HG03064 (cell line): ENCODE results near the gene GAB2.
"Not testable (repeated sequence)": the region's sequence is repeated elsewhere in the genome, so short reads cannot be mapped to it uniquely, and the experiment has no call there.

Experiments
- ATAC-seq: cut with Tn5 transposase; IDR thresholded peaks from one replicate; pipeline ENCODE4 v1.9.1; 2021; ENCODE audit warnings: low read depth; ENCODE audit not compliant: unreplicated experiment

GAB2 gene

DNA sequence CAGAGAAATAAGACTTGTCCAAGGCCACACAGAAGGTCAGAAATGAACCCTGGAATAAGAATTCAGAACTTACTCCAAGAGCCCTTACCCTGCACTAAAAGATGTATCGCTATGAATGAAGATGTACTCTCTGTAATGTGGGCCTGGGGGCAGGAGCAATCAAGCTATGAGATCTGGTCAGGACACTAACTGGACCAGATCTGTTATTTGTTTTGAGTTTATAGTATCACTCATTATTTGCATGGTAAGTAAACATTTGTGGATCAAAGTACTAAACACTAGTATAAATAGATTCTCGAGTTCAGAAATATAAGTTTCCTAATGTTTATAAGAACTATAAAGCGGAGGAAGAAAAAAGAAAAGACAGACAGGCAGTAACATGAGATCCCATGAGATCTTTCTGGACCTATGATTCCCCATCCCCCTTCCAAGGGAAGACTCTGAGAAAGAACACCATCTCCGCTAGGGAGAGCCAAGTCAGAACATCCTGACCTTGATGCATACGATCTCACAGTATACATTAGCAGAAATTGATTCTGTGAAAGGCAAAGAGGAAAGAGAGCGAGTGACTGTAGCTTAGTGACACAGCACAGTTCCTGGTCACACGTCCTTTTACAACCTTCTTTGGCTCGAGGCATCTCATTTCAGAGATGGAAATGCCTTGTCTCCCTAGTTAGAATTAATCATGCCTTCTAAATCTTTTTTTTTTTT, 157.7 kb downstream of the GAB2 start:
- ATAC-seq = no peak

DNA sequence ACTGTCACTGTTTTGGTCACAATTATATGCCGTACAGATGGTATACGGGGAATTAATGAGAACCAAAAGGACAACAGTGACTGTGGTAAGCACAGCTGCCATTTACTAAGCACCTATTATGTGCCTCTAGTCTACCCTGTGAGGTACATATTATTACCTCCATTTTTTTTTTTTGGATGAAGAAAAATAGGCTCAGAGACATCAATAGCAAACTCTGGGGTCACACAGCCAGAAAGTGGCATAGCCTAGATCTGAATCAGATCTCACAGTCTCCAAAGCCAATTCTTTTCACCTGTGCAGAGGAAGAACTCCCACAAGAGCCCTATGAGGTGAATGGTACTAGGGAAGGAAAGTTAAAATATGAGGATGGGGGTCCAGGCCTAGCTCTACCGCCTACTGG, 160.0 kb downstream of the GAB2 start:
- ATAC-seq = no peak

DNA sequence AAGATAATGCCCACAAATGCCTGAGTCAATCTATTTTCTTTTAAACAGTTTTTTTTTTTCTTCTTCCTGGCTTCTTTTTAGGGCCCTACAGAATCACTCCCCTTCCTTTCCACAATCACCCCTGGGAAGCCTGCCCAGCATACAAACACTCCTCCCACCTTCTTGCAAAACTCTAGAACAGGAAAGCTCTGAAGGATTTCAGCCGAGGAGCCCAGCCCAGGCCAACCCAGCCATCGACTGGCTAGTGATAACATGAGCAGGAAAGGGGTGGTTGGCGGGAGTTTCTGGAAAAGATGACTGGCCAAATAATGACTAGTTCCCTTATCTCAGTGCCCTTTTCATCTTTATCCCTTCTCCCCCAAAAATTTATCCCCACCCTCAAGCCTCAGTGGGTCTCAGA, 160.7 kb downstream of the GAB2 start:
- ATAC-seq = no peak

DNA sequence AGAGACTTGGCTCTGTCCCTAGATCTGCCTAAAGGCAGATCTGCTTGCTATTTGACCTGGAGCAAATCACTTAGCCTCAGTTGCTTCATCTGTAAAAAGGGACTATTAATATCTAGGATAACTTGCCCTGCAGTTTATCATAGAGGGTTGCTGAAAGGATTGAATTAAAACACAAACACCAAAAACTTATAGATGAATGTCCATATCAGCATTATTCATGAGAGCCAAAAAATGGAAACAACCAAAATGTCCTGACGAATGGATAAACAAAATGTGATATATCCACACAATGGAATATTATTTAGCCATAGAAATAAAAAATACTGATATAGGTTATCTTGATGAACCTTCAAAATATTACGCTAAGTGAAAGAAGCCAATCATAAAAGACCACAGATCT, 161.7 kb downstream of the GAB2 start:
- ATAC-seq = no peak

DNA sequence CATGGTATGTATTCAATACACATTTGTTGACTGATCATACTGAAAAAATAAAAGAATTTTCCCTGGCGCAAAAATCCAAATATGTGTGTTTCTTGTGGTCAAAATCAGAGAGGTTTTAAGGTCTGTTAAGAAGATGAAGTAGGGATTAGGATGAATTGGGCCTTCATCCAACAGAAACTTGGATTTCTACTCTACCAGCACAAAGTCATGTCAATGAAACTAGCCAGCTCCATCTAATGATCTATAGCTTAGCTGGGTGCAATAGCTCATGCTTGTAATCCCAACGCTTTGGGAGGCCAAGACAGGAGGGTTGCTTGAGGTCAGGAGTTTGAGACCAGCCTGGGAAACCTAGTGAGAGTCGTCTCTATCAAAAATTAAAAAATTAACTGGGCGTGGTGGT, 163.4 kb downstream of the GAB2 start:
- ATAC-seq = no peak

DNA sequence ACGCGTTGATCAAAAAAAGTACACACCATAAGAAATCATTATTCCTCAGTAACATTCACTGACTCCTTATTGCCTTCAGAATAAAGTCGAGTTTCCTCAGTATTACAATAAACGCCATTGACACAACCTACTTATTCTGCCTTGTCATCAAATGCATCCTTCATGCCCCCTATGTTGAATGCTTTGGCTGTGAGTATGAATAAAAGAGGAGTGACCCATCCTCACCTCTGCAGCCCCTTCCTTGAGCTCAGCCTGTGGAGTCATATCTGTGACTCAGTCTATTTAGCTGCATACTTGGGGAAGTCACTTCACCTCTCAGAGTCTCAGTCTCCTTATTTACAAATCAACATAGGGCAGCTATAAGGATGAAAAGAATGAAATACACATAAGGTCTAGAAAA, 163.8 kb downstream of the GAB2 start:
- ATAC-seq = no peak

DNA sequence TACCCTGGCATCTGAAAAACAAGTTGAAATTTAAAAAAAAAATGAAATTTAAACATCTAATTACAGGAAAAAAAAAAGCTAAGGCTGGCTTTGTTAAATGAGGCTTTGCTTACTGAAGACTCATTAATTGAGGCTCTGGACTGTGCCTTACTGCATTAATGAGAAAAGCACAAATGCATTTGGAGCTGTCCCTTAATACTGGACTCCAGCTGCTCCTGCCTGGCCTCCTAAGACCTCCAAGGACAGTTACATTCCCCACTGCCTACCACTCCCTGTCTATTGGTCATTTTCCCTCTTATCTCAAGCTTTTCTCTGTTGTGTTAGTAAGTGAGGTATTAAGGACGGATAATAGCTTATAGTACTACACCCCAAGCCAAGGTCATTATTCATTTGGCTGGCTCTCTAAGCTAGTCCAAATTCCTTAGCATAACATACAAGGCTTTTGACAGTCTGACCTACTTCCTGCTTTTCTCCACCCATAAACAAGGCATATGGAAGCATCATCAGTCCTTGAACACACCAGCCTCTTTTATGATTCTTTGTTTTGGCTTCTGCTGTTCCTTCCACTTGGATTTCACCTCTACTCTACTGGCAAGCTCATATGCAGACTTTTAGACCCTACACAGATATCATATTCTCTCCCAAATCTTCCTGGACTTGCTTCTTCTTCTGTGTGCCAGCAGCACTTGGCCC, 166.4 kb downstream of the GAB2 start:
- no peak for ATAC-seq

DNA sequence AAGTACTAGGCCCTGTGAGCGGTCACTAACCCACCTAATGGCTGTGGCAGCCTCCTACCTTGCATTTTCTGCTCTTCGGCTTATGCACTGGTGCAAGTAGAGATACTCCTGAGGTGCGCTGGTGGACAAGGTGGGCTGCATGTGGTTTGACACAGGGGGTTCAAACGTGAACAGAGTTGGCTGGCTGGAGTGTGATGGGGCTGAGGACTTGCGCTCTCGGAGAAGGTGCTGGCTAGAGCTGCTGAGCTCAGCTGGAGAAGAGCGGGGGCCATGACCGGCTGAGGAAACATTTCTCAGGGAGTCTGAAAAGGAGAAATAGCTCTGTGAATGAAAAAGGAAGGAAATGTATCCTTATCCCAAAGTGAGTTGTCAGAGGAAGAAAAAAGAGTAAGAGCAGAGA, 167.5 kb downstream of the GAB2 start:
- ATAC-seq = no peak

DNA sequence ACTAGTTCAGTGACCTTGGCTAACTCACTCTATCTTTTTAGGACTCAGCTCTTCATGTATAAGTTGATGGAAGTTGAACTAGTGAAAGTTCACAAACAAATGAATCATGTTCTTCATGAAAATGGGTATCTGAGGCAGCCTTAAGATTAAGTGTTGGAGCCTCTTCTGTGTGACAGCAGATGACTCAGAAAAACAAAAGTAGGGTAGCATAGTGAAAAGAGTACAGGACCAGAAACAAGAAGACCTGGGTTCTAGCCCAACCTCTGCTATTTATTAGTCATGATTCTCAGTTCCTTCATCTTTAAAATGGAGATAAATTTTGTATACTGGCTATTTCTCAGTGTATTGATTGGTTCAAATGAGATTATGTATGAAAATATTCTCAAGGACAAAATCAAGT, 168.7 kb downstream of the GAB2 start:
- ATAC-seq = no peak

DNA sequence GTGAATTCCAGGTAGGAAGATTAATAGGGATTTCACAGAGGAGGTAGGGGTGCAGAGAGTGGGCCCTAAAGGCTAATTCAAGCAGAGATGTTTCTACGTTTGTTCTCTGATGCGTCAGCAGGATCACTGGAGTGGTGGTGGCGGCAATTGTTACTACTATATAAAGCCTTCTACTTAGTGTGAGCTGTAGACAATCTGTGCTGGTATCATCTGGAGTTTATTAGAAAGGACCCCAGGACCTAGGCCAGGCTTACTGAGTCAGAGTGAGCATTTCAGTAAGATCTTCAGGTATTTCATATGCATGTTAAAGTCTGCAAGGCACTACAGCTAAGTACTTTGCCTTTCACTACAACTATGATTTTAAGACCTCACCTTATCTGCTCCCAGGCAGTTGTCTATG, 169.4 kb downstream of the GAB2 start:
- ATAC-seq = no peak

DNA sequence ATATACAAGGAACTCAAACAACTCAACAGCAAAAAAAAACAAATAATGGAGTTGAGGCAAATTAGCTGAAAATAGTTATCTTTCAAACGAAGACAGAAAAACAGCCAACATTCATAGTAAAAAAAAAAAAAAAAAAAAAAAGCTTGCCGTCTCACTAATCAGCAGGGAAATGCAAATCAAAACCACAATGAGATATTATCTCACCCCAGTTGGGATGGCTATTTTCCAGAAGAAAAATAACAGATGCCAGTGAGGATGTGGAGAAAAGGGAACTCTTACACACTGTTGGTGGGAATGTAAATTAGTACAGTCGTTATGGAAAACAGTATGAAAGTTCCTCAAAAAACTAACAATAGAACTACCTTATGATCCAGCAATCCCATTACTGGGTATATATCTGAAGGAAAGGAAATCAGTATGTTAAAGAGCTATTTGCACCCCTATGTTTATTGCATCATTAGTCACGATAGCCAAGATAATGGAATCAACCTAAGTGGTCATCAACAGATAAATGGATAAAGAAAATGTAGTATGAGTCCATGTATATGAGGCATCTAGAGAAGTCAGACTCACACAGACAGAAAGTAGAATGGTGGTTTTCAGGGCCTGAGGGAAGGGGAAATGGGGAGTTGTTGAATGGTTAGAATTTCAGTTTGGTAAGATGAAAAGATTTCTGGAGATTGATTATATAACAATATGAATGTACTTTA, 172.9 kb downstream of the GAB2 start:
- no peak for ATAC-seq

DNA sequence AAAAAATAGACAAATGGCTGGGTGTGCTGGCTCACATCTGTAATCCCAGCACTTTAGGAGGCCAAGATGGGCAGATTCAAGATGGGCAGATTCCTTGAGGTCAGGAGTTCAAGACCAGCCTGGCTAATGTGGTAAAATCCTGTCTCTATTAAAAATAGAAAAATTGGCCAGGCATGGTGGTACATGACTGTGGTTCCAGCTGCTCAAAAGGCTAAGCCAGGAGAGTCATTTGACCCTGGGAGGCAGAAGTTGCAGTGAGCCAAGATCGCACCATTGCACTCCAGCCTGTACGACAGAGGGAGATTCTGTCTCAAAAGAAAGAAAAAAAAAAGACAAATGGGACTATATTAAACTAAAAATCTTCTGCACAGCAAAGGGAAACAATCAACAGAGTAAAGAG, 173.5 kb downstream of the GAB2 start:
- ATAC-seq = no peak

DNA sequence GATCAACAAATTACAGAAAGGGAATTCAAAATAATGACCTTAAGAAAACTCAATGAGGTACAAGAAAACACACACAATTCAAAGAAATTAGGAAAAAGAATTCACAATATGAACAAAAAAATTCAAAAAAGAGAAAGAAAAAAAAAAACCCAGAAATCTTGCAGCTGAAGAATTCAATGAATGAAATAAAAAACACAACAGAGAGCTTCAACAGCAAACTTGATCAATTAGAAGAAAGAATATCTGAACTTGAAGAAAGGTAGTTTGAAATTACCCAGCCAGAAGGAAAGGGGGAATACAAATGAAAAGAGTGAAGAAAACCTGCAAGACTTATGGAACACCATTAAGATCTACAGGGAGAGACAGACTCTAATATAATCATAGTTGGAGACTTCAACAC, 176.1 kb downstream of the GAB2 start:
- ATAC-seq = no peak

DNA sequence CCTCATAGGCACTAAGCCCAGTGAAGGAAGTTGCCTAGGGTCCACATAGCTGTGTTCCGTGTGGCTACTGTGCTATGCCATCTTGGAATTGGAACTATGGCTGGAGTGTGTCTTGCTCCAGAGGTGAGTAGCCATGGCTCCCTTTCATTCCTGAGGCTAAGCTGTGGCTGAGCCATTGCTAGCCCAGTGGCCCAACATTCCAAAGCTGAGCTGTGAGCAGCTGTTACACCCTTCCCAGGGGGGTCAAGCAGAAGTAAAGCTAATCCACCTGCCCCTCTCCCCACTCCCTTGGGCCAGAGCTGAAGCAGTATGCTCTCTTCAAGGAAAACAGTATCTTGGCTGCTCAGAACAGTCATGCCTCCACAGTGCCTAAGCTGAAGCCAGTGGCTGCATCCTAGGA, 177.8 kb downstream of the GAB2 start:
- ATAC-seq = no peak

DNA sequence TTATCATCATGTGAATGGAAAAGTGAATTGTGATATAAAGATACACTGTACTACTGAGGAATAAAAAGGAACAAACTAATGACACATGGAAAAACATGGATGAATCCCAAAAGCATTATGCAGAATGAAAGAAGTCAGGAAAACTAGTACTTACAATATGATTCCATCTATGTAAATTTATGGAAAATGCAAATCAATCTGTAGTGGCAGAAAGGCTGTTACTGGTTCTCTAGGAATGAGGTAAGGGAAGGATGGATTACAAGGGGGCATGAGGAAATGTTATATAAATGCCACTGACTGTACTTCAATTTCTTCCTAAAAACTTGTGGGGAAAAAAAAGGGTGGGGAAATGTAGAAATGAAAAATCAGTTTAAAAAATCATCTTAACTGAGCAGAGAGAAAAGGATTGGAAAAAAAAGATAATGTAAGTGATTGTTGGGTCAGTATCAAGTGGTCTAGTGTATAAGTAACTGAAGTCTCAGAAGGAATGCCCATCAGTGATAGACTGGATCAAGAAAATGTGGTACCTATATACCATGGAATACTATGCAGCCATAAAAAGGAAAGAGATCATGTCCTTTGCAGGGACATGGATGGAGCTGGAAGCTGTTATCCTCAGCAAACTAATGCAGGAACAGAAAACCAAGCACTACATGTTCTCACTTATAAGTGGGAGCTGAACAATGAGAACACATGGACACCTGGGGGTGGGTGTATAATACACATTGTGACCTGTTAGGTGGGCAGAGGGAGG, 180.2 kb downstream of the GAB2 start:
- no peak for ATAC-seq

DNA sequence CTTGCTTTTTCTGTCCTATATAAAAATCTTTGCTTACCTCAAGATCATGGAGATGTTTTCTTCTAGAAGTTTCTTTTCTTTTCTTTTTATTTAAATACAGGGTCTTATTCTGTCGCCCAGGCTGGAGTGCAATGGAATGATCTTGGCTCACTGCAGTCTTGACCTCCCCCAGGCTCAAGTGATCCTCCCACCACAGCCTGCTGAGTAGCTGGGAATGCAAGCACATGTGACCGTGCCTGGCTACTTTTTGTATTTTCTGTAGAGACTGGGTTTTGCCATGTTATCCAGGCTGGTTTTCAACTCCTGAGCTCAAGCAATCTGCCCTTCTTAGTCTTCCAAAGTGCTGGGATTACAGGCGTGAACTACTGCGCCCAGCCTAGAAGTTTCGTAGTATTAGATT, 183.6 kb downstream of the GAB2 start:
- no peak for ATAC-seq

DNA sequence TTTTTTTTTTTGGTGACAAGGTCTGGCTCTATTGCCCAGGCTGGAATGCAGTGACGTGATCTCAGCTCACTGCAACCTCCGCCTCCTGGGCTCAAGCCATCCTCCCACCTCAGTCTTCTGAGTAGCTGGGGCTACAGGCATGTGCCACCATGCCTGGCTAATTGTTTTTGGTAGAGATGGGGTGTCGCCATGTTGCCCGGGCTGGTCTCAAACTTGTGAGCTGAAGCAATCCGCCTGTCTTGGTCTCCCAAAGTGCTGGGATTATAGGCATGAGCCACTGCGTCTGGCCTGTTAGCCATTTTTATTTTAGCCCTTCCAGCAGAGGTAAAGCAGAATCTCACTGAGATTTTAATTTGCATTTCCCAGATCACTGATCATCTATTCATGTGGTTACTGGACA, 184.6 kb downstream of the GAB2 start:
- not testable (repeated sequence) for ATAC-seq

DNA sequence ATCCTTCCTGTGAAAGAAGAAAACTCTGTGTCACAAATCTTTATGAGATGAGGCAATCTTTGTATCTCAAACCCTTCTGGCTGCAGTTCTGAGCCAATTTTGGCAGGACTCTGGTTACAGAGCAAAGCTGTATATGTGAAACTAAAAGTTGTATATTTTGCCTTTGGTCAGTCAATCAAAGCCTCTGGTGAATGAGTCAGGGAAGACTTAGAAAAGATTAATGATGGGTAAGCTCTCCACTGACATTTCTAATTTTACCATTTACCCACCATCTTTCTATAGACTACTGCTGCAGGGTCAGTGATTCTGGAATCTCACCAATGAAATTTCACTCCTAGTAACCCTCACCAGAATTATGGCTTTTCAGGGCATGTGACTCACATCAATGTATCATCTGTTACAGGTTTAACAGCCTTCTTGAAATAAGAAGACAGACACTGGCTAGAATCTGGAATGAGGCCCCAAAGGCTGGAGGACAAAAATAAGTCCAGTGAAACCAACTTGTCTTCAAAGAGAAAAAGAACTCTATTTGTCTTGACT, 185.6 kb downstream of the GAB2 start:
- ATAC-seq = no peak

DNA sequence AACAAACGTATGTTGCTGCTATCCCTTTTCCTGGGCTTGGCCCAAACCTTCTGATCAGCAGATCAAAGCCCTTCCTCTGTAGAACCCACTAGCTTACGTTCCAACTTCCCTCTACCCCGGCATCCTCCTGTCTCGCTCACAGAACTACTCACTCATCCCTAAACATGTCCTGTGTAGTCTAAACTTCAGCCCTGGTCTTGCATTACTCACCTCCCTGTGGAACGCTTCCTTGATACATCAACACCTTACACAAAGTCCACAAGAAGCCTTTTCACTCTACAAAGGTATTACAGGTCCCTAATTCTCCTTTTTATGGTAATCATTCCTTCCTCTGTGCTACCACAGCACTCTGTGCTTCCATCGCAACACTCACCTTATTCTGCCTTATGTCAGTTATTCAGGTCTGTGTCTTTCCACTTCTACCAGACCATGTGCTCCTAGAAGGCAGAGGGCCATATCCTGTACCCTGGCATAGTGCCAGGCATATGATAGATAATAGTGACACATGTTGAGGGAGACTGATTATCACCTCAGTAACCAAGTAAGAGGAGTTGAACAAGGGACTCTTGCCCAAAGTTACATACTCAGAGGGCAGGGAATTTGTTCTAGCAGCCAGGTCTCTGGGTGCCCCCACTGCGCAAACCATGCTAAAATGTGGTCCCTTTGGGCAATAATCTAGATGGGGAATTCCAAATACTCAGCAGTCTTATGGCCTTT, 187.3 kb downstream of the GAB2 start:
- ATAC-seq = no peak

DNA sequence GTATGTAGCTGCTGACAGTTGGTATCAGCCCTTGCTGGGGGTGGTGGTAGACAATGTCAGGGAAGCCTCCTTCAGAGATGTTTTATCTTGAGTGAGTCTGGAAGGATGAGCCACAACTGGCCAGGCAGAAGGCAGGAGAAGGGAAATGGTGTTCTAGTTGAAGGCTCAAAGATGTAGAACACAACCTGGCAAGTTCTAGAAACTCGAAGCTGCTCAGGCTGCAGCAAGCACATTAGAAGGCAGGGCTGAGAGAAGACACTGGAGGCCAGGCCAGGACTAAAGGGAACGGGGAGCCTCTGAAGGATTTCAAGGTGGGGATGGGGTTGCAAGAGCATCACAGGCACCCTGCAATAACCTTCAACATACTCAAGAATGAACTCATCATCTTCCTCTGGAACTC, 188.5 kb downstream of the GAB2 start:
- no peak for ATAC-seq
